ENCODE data around the gene TPR. TPM values are rescaled to one million over a fixed set of nuclear protein-coding genes. Genes with fewer than 3 reads are reported as not detected.
"Not testable (repeated sequence)": the region's sequence is repeated elsewhere in the genome, so short reads cannot be mapped to it uniquely, and the experiment has no call there.

Gene TPR
- total RNA-seq, 2 experiments from 2014 or later, result 130 to 131 TPM

DNA sequence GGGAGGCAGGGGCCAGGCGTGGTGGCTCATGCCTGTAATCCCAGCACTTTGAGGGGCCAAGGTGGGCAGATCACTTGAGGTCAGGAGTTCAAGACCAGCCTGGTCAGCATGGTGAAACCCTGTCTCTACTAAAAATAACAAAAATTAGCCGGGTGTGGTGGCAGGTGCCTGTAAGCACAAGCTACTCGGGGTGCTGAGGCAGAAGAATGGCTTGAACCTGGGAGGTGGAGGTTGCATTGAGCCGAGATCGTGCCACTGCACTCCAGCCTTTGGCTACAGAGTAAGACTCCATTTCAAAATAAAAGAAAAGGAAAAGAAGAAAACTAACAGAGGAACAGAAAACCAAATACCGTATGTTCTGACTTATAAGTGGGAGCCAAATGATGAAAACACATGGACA is 17.7 kb upstream of the TPR start:
- H3K4me3 Mint-ChIP-seq; H3K9me3 Mint-ChIP-seq; H3K27me3 Mint-ChIP-seq; H3K4me1 Mint-ChIP-seq (ENCODE audit: low read depth); DNase-seq; intact Hi-C loops (cut with micrococcal nuclease); H3K27ac Mint-ChIP-seq: not testable (repeated sequence)
- CTCF ChIA-PET, result interaction anchor here (0.7 to 2.0 kb wide), 2 partner anchors 12 to 692 kb away, joined by 3 to 4 read pairs; no protein-coding TSS in a partner anchor
- POLR2A ChIA-PET, result interaction anchor here (0.6 kb wide), 1 partner anchor 29 kb away, joined by 3 read pairs; no protein-coding TSS in a partner anchor
- peaks cover 20% of the 10 kb centered on the region for H3K36me3 Mint-ChIP-seq

DNA sequence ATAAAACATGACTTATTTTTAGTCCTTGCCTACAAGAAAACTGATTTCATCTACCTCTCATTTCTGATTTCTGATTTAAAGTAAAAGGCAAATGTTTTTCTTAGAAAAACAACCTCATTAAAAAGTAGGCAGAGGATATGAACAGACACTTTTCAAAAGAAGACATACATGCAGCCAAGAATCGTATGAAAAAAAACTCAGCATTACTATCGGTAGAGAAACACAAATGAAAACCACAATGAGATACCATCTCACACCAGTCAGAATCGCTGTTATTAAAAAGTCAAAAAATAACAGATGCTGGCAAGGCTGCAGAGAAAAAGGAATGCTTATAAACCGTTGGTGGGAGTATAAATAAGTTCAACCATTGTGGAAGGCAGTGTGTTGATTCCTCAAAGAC is 16.8 kb upstream of the TPR start:
- H3K27me3 Mint-ChIP-seq, result no peaks in the 10 kb centered on the region
- H3K4me1 Mint-ChIP-seq (ENCODE audit: low read depth), result peaks cover 8% of the 10 kb centered on the region
- H3K27ac Mint-ChIP-seq, result no peak overlapping the region
- no peak overlapping the region for H3K4me3 Mint-ChIP-seq
- ChIA-PET POLR2A (no interaction called here), CTCF (no interaction called here)
- no peak for DNase-seq
- no peaks in the 10 kb centered on the region for H3K9me3 Mint-ChIP-seq
- H3K36me3 Mint-ChIP-seq, result peaks cover 17% of the 10 kb centered on the region
- intact Hi-C loops (cut with micrococcal nuclease), result no loop called here

DNA sequence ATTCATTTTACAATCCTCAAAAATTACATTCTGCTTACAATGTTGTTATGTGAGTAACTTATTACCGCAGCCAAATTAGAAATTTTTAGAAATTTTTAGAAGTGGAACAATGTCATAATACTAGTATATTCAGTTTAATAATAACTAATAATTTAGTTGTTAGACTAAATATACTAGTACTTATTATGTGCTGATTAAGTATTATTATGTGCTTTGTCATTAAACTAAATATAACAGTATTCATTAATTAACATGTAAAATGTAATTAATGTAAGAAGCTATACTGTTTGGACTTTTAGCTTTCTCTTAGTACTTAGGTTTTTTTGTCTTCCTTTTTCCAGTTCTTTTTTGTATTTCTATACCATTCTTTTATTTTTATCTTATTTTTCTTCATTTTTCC is 15.9 kb upstream of the TPR start:
- Mint-ChIP-seq H3K4me3 (no peak overlapping the region), H3K9me3 (no peaks in the 10 kb centered on the region), H3K27me3 (no peaks in the 10 kb centered on the region), H3K36me3 (peaks cover 17% of the 10 kb centered on the region), H3K4me1 (ENCODE audit: low read depth) (peaks cover 8% of the 10 kb centered on the region), H3K27ac (no peak overlapping the region)
- intact Hi-C loops (cut with micrococcal nuclease), result no loop called here
- ChIA-PET CTCF (interaction anchor here (0.6 to 0.7 kb wide), 3 partner anchors 21 to 1625 kb away, joined by 3 to 5 read pairs (median 3); no protein-coding TSS in a partner anchor), POLR2A (no interaction called here)
- DNase-seq, result no peak

DNA sequence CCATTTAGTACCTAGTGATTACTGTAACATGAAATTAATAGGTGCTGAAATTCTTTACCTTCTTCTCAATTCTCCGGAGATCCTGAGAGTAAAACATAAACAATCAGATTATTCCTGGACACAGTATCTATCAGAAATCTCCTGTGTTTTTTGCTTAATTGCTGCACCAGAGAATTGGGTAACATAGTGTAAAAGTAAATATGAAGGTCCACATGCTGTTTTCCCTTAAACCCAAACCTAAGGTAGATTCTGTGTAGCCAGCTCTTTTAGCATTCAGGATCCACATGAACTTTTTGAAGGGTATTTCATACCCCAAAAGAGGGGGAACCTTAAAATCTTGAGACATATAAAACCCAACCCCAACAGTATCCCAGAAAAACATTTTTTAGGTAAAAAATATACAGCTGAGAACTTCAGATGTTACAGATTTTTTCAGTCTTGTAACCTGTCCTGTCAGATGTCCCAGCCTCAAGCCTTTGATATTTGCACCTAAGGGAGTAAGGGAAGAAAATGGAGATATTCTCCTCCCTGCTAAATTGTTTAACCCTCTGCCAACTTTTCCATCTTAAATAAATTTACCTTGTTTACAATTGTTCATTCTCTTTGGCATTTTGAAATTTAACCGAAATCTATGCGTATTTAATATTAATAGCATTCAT is 11.8 kb upstream of the TPR start:
- peaks cover 18% of the 10 kb centered on the region for H3K36me3 Mint-ChIP-seq
- H3K27ac Mint-ChIP-seq, result no peak overlapping the region
- DNase-seq, result no peak
- intact Hi-C loops (cut with micrococcal nuclease), result no loop called here
- CTCF ChIA-PET, result no interaction called here
- POLR2A ChIA-PET, result no interaction called here
- H3K9me3 Mint-ChIP-seq, result no peaks in the 10 kb centered on the region
- H3K4me3 Mint-ChIP-seq, result no peak overlapping the region
- H3K4me1 Mint-ChIP-seq (ENCODE audit: low read depth), result peaks cover 8% of the 10 kb centered on the region
- H3K27me3 Mint-ChIP-seq, result no peaks in the 10 kb centered on the region

DNA sequence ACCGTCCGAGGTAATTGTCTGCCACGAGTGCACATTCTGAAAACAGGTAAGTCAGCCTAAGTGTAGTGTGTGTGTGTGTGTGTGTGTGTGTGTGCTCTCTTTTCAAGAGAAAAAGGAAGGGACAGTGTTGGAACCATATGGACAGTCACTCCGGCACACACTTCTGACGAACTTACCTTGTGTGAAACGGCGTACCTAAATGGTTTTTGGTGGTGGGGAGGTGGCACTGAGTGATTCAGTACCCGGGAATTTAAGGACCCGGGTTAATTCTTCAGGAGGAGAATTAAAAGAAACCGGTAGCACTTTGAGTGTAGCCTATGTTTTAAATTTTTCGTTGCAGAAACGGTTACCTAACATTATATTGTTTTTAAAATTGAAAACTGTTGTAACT is 871 bp upstream of the TPR start:
- Mint-ChIP-seq H3K36me3 (peaks cover 21% of the 10 kb centered on the region), H3K4me1 (ENCODE audit: low read depth) (peaks cover 40% of the 10 kb centered on the region), H3K27me3 (no peaks in the 10 kb centered on the region), H3K9me3 (no peaks in the 10 kb centered on the region), H3K4me3 (peak overlapping the region; percentile 93), H3K27ac (peak overlapping the region; percentile 97)
- CTCF ChIA-PET, result interaction anchor here (0.6 to 1.9 kb wide), 10 partner anchors 9 to 1060 kb away, joined by 3 to 16 read pairs (median 6); no protein-coding TSS in a partner anchor
- DNase-seq, result no peak
- POLR2A ChIA-PET, result interaction anchor here (0.7 to 1.4 kb wide), 2 partner anchors 28 to 67 kb away, joined by 3 to 4 read pairs; no protein-coding TSS in a partner anchor
- intact Hi-C loops (cut with micrococcal nuclease), result loop anchor here (1.0 to 5.0 kb wide), 9 partner anchors 17 to 1621 kb away; partner anchors contain the start of genes IVNS1ABP, NIBAN1 and SWT1

DNA sequence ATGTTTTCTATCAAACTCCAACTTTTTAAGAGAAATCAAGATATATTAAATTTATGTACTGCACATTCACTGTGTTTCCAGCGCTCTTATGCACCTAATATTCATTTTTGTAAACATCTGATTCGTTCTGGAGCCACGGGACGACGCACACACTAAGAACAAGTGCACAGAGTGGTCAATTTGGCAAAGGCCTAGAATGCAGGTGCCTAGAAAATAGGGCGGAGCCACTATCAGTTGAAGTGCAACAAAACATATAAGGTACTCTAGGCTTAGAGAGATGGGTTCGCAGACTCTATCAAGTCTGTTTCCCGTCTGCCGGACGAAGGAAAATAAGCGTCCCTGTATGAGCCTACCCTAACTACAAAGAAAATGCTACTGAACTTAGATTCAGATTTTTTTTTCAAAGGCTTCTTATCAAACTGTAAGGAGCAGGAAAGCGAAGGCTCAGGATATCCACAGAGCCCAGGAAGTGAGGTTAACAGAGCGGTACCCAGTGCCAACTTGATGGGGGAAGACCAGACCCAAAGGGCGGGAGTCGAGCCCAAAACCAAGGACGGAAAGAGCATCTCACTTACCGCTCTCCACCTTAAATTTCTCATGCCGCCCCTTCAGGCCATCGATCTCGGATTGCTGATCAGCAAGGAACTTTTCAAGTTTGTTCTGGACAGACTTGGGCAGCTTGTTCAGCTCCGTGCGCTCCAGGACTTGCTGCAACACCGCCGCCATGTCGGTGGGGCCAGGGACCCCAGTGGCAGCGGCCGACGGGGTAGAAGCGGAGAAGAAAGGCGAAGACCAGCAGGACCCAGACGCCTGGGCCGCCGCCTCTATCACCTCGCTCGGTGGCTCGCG is 526 bp downstream of the TPR start:
- Mint-ChIP-seq H3K27ac (peak overlapping the region; percentile 97), H3K27me3 (no peaks in the 10 kb centered on the region), H3K4me3 (peak overlapping the region; percentile 93), H3K4me1 (ENCODE audit: low read depth) (peaks cover 43% of the 10 kb centered on the region), H3K36me3 (peaks cover 22% of the 10 kb centered on the region), H3K9me3 (no peaks in the 10 kb centered on the region)
- CTCF ChIA-PET, result interaction anchor here (0.6 to 1.9 kb wide), 26 partner anchors 8 to 1059 kb away, joined by 3 to 16 read pairs (median 4); partner anchors contain the start of gene PTGS2
- POLR2A ChIA-PET, result interaction anchor here (1.1 to 1.4 kb wide), 3 partner anchors 19 to 65 kb away, joined by 3 to 4 read pairs (median 4); no protein-coding TSS in a partner anchor
- intact Hi-C loops (cut with micrococcal nuclease), result loop anchor here (1.0 to 5.0 kb wide), 10 partner anchors 16 to 1619 kb away; partner anchors contain the start of genes IVNS1ABP, NIBAN1 and SWT1
- DNase-seq, result peak; percentile 57

DNA sequence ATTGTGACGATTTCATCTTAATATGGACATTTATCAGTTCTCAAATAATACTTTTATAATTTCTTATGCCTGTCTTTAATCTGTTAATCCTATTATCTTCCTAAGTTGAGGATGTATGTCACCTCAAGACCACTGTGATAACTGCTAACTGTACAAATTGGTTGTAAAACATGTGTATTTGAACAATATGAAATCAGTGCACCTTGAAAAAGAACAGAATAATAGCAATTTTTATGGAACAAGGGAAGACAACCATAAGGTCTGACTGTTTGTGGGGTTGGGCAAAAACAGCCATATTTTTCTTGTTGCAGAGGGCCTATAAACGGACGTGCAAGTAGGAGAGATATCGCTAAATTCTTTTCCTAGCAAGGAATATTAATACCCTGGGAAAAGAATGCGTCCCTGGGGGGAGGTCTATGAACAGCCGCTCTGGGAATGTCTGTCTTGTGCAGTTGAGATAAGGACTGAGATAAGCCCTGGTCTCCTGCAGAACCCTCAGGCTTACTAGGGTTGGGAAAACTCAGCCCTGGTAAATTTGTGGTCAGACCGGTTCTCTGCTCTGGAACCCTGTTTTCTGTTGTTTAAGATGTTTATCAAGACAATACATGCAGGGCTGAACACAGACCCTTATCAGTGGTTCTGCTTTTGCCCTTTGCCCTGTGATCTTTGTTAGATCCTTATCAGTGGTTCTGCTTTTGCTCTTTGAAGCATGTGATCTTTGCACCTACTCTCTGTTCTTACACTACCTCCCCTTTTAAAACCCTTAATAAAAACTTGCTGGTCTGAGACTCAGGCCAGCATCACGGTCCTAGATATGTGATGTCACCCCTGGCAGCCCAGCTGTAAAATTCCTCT is 27.0 kb downstream of the TPR start:
- POLR2A ChIA-PET; intact Hi-C loops (cut with micrococcal nuclease); H3K27me3 Mint-ChIP-seq; H3K27ac Mint-ChIP-seq; DNase-seq; H3K4me3 Mint-ChIP-seq; H3K4me1 Mint-ChIP-seq (ENCODE audit: low read depth); H3K9me3 Mint-ChIP-seq: not testable (repeated sequence)
- CTCF ChIA-PET, result interaction anchor here (0.7 to 1.0 kb wide), 2 partner anchors 17 to 27 kb away, joined by 3 read pairs; partner anchors contain the start of genes ODR4 and TPR
- H3K36me3 Mint-ChIP-seq, result peaks cover 60% of the 10 kb centered on the region

DNA sequence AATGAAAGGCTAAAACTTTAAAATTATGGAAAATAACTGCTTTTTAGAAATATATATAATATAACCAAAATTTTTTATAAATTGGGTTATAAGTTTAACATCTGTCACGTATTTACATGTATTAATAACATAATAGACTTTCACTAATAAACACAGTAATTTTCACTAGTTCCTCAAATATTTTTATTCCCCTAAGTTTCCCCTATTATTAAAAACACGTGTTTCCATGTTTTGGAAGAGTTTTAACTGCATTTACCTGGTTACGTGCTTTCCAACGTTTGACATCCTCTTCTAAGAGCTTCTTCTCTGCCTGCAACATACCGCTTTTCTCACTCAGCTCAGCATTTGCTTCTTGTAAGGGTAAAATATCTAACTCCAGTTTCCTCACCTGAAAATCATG is 34.3 kb downstream of the TPR start:
- H3K36me3 Mint-ChIP-seq, result peaks cover 49% of the 10 kb centered on the region
- CTCF ChIA-PET, result no interaction called here

DNA sequence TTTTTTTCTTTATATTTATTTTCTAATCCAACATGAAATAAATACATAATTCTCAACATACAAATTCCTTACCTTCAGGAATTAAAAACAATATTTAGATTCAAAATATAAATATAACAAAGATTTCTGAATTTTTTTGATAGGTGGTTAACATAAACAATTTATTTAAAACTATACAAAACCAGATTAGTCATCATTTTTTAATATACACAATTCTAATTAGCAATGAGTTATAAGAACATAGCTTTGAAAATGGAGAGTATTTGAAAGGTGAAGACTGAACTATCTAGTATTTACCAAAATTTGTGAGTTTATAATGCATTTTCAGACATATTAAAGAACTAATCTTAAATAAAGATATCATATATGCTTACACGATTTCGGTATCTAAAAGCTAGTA is 37.5 kb downstream of the TPR start:
- no peaks in the 10 kb centered on the region for H3K4me1 Mint-ChIP-seq (ENCODE audit: low read depth)
- intact Hi-C loops (cut with micrococcal nuclease), result no loop called here
- no peak overlapping the region for H3K27ac Mint-ChIP-seq
- no peak for DNase-seq
- ChIA-PET CTCF (no interaction called here), POLR2A (no interaction called here)
- no peak overlapping the region for H3K4me3 Mint-ChIP-seq
- H3K27me3 Mint-ChIP-seq, result no peaks in the 10 kb centered on the region
- no peaks in the 10 kb centered on the region for H3K9me3 Mint-ChIP-seq
- H3K36me3 Mint-ChIP-seq, result peaks cover 47% of the 10 kb centered on the region

More for the DNA sequence above, 34.3 kb downstream of the TPR start:
- Mint-ChIP-seq H3K9me3 (no peaks in the 10 kb centered on the region), H3K4me3 (no peak overlapping the region), H3K4me1 (ENCODE audit: low read depth) (no peaks in the 10 kb centered on the region), H3K27me3 (no peaks in the 10 kb centered on the region), H3K27ac (no peak overlapping the region)
- POLR2A ChIA-PET, result no interaction called here
- DNase-seq, result no peak
- intact Hi-C loops (cut with micrococcal nuclease), result no loop called here

GRCh38 chr1:186330758-186331157 is 44.3 kb downstream of the TPR start:
- Mint-ChIP-seq H3K4me1 (ENCODE audit: low read depth) (no peaks in the 10 kb centered on the region), H3K36me3 (peaks cover 35% of the 10 kb centered on the region), H3K4me3 (no peak overlapping the region), H3K27me3 (no peaks in the 10 kb centered on the region), H3K27ac (no peak overlapping the region), H3K9me3 (no peaks in the 10 kb centered on the region)
- ChIA-PET CTCF (interaction anchor here (0.9 to 2.7 kb wide), 9 partner anchors 9 to 1601 kb away, joined by 3 to 9 read pairs (median 3); no protein-coding TSS in a partner anchor), POLR2A (no interaction called here)
- no peak for DNase-seq
- intact Hi-C loops (cut with micrococcal nuclease), result no loop called here

- ChIA-PET POLR2A (no interaction called here), CTCF (interaction anchor here (1.8 kb wide), 1 partner anchor 48 kb away, joined by 4 read pairs; the partner anchor contains the start of genes ODR4 and TPR)
- no peaks in the 10 kb centered on the region for H3K4me1 Mint-ChIP-seq (ENCODE audit: low read depth)
- intact Hi-C loops (cut with micrococcal nuclease), result loop anchor here (5.0 kb wide), 1 partner anchor 45 kb away; no protein-coding TSS in a partner anchor
- peaks cover 38% of the 10 kb centered on the region for H3K36me3 Mint-ChIP-seq
- H3K27me3 Mint-ChIP-seq, result no peaks in the 10 kb centered on the region
- no peaks in the 10 kb centered on the region for H3K9me3 Mint-ChIP-seq
- no peak overlapping the region for H3K27ac Mint-ChIP-seq
- no peak overlapping the region for H3K4me3 Mint-ChIP-seq
- DNase-seq, result no peak
Measured at GRCh38 chr1:186327331-186327730, 47.7 kb downstream of the TPR start.
